DOHH2 (cell line): ENCODE measurements around the gene GRIN1.

Experiments used
- CTCF ChIP-seq: fragments of 200-600 bp; sonication (generic); IDR thresholded peaks from one replicate; pipeline ENCODE4 v1.5.1; 2014; ENCODE audit warnings: antibody characterized with exemption, mild to moderate bottlenecking, low read depth, low read length; ENCODE audit not compliant: poor library complexity, severe bottlenecking
- EZH2phosphoT487 ChIP-seq: fragments of 200-600 bp; sonication (generic); IDR thresholded peaks from 2 replicates; pipeline ENCODE4 v1.6.1; 2017; ENCODE audit warnings: borderline replicate concordance, mild to moderate bottlenecking, antibody characterized with exemption, low read length, moderate library complexity, mixed read lengths

- TF ChIP-seq CTCF (no peak), EZH2phosphoT487 (no peak)
These were observed 25.7 kb downstream of the GRIN1 start for GRCh38 chr9:137164370-137165249.
